T-helper 17 cell (primary cell): ENCODE measurements around the gene PACS1. TPM values are rescaled to one million over a fixed set of nuclear protein-coding genes. Genes with fewer than 3 reads are reported as not detected.

Experiments
- ATAC-seq: fragments of 150-1000 bp; cut with Tn5 transposase; 2 replicates; pipeline ENCODE4 v1.10.0; 2021; ENCODE audit warnings: mild to moderate bottlenecking, moderate library complexity
- DNase-seq, 3 donors: peaks; one replicate each; pipeline versions ENCODE4 v3.0.0 to v3.0.0-alpha.2; 2020 to 2021
- H3K9me3 ChIP-seq: one replicate; pipeline ENCODE4 v1.7.0; 2013; ENCODE audit warnings: low read length, mild to moderate bottlenecking; ENCODE audit not compliant: control insufficient read depth, poor library complexity, severe bottlenecking
- H3K27ac Mint-ChIP-seq: one replicate; pipeline ENCODE4 v1.8.0; 2022; ENCODE audit warnings: mild to moderate bottlenecking, moderate library complexity, mixed read lengths
- H3K27me3 Mint-ChIP-seq: one replicate; pipeline ENCODE4 v1.8.0; 2022; ENCODE audit warnings: mixed read lengths
- H3K36me3 Mint-ChIP-seq: one replicate; pipeline ENCODE4 v1.8.0; 2022; ENCODE audit warnings: low read depth, mixed read lengths
- H3K4me1 Mint-ChIP-seq: one replicate; pipeline ENCODE4 v1.8.0; 2022; ENCODE audit warnings: mild to moderate bottlenecking, mixed read lengths
- H3K4me3 Mint-ChIP-seq: one replicate; pipeline ENCODE4 v1.8.0; 2022; ENCODE audit warnings: mild to moderate bottlenecking, moderate library complexity, mixed read lengths
- total RNA-seq, 4 donors: library from RNA in 2 of 4; stranded (reverse) in 2 of 4; gene quantifications; one replicate each; pipeline ENCODE4 v1.2.3 and lab custom pipeline; 2022 to 2026

PACS1 gene
- total RNA-seq, 2 donors from 2014 or later, result 215 to 227 TPM

DNA sequence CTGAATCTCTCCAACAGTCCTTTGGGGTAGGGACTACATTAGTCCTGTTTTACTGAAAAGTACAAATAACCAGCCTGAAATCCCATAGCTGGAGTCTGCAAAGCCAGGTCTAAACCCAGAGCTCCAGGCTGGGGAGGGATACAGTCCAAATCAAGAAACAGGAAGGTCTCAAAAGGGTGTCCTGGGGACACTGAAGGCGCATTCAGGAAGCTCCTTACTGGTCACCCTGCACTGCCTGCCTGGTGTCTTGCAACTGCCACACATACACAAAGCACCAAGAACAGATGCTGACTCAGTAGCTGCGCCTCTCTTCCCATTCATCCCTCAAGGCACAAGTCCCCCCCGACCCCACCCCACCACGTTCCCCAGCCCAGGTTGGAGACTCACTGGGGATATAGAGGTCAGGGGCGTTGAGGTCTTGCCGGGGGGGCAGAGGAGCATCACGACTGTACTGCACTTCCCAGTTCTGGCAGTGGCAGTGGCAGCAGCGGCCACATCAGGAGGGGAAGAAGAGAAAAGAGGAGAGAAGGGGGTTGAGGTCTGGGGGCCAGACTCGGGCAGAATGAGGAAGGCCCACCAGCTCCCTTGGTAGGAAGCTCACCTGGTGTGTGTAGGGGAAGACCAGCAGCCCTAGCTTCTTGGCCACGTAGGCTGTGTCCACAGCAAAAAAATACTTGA, 217.3 kb downstream of the PACS1 start:
- H3K27ac Mint-ChIP-seq, result peak overlapping the region; percentile 89
- peak overlapping the region; percentile 90 for H3K4me3 Mint-ChIP-seq
- H3K4me1 Mint-ChIP-seq, result peaks cover 27% of the 10 kb centered on the region
- no peaks in the 10 kb centered on the region for H3K9me3 ChIP-seq
- no peaks in the 10 kb centered on the region for H3K36me3 Mint-ChIP-seq
- ATAC-seq, result no peak
- no peak for DNase-seq
- H3K27me3 Mint-ChIP-seq, result peaks cover under 1% of the 10 kb centered on the region

DNA sequence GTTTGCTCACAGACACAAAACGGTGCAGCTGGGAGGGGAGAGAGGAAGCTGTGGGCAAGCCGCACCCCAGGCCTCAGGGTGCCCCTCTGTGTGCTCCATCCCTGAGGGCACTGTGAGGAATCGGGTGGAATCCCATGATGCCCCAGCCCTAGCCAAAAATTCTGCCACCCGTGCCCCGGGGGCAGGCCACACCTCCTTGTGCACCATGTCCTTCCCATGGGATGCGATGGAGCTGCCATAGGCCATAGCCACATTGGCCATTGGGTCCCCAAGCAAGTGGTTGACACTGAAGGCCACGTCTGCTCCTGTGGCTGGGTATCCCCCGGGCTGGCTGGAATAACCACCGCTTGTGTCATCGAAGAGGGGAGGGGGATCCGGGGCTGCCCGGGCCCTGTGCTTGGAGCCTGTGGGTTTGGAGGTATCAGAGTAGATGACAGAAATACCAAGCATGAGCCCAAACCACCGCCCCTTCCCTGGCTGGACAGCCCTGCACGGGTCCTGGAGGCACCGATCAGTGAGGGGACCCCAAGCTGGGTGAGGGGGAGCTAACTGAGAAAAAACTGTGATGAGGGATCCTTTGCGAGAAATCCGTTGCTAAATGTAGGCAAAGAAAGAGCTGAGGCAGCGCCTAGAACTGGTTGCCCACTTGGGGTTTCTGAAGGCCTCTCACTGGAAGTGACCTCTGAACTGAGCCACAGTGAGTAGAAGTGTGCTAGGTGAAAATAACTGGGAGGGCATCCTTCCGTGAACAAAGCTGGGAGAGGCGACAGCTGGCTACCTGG, 218.0 kb downstream of the PACS1 start:
- no peak for ATAC-seq
- no peaks in the 10 kb centered on the region for H3K36me3 Mint-ChIP-seq
- H3K27ac Mint-ChIP-seq, result peak overlapping the region; percentile 89
- peaks cover 26% of the 10 kb centered on the region for H3K4me1 Mint-ChIP-seq
- no peak for DNase-seq
- H3K4me3 Mint-ChIP-seq, result peak overlapping the region; percentile 90
- no peaks in the 10 kb centered on the region for H3K9me3 ChIP-seq
- H3K27me3 Mint-ChIP-seq, result peaks cover 7% of the 10 kb centered on the region

DNA sequence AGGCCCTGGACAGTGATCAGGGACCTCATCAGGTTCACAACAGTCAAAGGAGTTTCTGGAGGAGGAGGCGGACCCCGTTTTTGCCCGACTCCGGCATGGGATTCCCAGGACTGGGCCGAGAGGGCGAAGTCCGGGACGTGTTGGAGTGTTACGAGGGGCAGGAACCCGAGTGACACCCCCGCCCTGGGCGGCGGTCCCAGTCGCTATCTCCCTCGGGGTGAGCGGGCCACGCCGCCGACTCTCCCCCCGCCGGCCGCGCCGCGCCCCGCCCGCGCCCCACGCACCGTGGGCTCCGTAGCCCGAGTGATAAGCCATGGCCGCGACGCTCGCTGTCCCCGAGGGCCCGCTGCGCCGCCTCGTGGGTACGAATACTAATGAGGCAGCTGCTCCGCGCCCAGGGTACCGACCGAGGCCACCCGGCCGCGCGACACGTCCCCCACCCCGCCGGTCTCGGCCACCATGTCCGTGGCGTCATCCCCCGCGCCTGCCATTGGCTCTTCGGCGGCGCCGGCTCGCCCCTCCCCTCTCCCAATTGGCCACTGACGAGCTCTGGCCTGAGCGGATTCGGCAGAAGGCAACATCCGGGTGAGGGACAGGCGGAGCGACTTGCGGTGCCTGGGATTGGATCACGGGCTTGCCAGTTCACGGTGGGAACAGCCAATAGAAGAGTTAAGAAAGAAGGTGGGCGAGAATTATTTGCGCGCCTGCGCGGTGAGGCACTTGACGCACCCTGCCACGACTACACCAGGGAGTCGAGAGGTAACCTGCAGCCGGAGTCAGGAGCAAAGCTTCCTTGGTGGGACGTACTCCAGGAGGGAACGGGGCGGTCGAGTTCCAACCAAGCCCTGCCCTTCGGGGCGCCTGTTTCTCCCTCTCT, 218.8 kb downstream of the PACS1 start, which contains the start of gene YIF1A:
TSS of gene YIF1A (minus strand) at position 473 of the 877 bp plus-strand sequence. CDS start at position 315, 158 bp downstream.
- peaks cover 29% of the 10 kb centered on the region for H3K4me1 Mint-ChIP-seq
- no peaks in the 10 kb centered on the region for H3K36me3 Mint-ChIP-seq
- peak within 1 kb of the TSS; percentile 90 for H3K4me3 Mint-ChIP-seq
- DNase-seq (peak; percentile 97 to 98 (median 97)), ATAC-seq (peak; percentile 91)
- H3K27me3 Mint-ChIP-seq, result peaks cover 14% of the 10 kb centered on the region
- no peaks in the 10 kb centered on the region for H3K9me3 ChIP-seq
- peak within 1 kb of the TSS; percentile 89 for H3K27ac Mint-ChIP-seq

DNA sequence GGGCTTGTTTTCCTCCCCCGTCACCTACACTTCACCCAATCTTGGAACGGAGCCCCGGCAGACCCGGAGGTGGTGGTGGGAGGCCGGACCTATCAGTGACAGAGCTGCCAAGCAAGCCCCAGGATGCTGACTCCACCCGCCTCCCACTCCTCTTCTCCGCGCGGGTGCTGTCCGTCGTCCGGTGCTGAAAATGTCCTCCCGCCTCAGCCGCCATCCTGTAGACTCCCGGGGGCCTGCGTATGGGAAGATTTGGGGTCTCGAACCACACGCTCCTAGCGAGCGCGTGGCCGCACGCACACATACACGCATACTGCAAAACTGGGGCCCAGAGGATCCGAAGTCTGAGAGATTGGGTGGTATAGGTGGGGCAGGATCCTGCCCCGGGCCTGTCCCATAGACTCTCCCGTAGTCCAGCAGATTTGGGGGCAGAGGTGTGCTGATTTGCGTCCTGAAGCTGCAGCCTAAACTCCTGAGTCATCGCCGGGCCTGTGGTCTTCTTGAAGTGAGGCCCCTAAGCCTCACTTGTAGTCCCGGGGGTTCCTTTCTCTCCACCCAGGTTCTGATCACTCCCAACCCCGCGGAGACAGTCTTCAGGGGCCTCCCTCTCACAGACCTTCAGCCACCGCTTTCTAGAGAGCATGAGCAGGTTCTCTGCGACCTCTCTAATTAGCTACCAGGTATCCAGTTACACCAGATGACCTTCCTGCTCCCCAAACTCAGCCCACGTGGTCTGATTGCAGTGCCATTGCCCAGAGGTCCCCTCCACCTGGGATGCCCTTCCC, 219.7 kb downstream of the PACS1 start:
- H3K4me1 Mint-ChIP-seq, result peaks cover 29% of the 10 kb centered on the region
- no peaks in the 10 kb centered on the region for H3K36me3 Mint-ChIP-seq
- H3K4me3 Mint-ChIP-seq, result peak overlapping the region; percentile 90
- peak in 2 of 3 donors; percentile 58 to 65 for DNase-seq
- peak; percentile 56 for ATAC-seq
- peak overlapping the region; percentile 89 for H3K27ac Mint-ChIP-seq
- no peaks in the 10 kb centered on the region for H3K9me3 ChIP-seq
- H3K27me3 Mint-ChIP-seq, result peaks cover 14% of the 10 kb centered on the region

DNA sequence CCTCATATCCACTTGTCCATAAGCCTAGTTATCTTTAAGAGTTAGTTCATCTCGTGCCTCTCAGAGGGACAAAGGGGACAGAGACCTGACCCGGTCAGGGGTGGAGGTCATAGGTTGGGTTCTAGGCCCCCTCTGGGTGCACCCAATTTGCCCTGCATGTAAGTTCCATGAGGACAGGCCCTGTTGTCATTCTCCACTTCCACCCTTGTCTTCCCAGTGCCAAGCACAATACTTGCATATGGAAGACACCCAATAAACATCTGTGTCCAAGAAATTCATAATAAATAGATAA, 220.2 kb downstream of the PACS1 start:
- peaks cover 14% of the 10 kb centered on the region for H3K27me3 Mint-ChIP-seq
- DNase-seq (no peak), ATAC-seq (no peak)
- no peaks in the 10 kb centered on the region for H3K36me3 Mint-ChIP-seq
- H3K27ac Mint-ChIP-seq, result no peak overlapping the region
- peaks cover 29% of the 10 kb centered on the region for H3K4me1 Mint-ChIP-seq
- H3K9me3 ChIP-seq, result no peaks in the 10 kb centered on the region
- peak overlapping the region; percentile 90 for H3K4me3 Mint-ChIP-seq

DNA sequence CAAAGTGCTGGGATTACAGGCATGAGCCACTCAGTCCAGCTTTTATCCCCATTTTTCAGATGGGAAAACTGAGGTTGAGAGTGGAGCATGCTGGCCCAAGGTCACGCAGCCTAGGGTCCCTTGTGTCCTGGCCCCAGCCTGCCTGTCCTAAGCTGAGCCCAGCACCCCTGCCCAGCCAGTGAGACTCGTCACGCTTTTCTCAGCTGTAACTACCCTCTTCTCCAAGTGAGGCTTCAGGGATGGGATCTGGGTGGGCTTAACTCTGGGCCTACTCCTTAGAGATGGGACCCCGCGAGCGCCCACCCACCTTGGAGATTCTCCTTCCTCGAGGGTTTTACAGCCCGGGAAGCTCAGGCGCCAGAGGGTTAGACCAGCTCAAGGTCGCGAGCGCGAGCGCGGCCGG, 221.2 kb downstream of the PACS1 start:
- no peaks in the 10 kb centered on the region for H3K36me3 Mint-ChIP-seq
- H3K27ac Mint-ChIP-seq, result no peak overlapping the region
- no peaks in the 10 kb centered on the region for H3K9me3 ChIP-seq
- H3K4me1 Mint-ChIP-seq, result peaks cover 28% of the 10 kb centered on the region
- H3K27me3 Mint-ChIP-seq, result peaks cover 14% of the 10 kb centered on the region
- DNase-seq (no peak), ATAC-seq (no peak)
- H3K4me3 Mint-ChIP-seq, result peak overlapping the region; percentile 28

DNA sequence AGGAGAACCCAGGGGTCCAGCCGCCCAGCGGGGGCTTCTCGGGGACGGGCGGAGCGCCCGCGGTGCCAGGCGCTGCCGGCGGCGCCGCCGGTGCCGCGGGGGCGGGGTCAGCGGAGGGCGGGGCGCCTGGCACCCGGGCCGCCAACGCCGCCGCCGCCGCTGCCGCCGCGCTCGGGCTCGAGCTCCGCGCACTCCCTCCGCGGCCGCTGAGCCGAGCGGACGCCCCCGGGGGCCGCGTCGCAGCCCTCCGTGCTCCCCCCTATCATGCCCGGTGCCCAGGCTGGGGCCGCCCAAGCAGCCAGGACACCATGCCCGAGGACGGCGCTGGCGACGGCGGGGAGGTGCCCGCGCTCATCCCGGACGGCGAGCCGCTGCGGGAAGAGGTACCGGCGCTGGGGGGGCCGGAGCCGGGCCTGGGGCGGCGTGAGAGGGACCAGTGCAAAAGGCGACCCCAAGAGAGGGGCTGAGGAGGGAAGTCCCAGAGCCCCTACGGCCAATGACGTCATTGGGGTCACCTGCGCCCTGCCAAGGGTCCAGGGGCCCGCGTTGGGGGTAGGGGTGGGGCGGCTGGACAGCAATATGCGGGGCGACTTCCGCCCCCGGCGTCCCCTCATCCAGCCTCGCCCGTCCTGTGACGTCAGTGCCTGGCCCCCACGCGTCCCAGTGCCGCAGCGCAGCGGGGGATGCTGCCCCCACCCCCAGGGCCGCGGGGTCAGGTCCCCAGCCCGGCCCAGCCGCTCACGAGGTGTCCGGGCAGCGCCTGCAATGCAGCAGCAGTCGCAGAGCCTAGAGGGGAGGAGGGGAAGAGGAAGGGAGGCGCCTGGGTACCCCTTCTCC, 221.9 kb downstream of the PACS1 start, which contains the start of gene TMEM151A:
TSS of gene TMEM151A (plus strand) at position 189 of the 837 bp plus-strand sequence. CDS start at position 309, 120 bp downstream.
- Mint-ChIP-seq H3K36me3 (no peaks in the 10 kb centered on the region), H3K4me1 (peaks cover 28% of the 10 kb centered on the region), H3K27ac (no peak within 1 kb of the TSS), H3K4me3 (peak within 1 kb of the TSS; percentile 90), H3K27me3 (peaks cover 14% of the 10 kb centered on the region)
- DNase-seq (peak in 2 of 3 donors; percentile 33 to 56), ATAC-seq (no peak)
- no peaks in the 10 kb centered on the region for H3K9me3 ChIP-seq

DNA sequence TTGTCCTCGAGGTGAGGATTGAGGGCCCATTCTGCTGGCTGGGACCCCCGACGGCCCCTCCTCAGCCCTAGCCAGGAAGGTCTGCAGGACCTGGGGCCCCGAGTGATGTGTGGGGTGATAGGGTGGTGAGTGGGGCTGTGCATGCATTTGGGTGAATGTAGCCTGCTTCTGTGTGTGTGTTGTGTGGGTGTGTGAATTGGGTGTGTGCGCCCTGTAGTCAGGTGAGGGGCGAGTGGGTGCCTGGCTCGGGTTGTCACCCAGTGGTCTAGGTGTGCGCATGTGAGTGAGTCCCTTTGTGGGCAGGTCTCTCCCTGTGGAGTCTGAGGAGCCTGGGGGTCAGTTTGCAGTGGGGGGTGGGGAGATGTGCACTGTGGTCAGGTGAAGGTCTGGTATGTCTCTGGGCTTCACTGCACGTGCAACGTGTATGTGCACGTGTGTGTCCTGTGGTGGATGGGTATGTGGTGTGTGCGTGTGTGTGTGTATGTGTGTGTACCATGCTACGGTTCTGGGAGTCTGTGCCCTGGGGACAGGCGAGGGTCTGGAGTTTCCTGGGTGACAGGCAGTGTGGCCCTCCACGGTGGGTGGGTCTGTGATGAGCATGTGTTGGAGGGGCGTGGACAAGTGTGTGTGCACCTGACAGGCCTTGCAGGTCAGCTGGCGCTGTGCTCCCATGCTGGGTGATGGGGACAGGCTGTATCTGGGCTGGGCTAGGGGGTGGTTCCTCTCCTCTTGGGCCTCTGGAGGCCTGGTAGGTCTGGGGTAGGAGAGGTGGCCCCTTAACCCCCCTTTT, 222.7 kb downstream of the PACS1 start:
- Mint-ChIP-seq H3K27me3 (peaks cover 14% of the 10 kb centered on the region), H3K4me1 (peaks cover 28% of the 10 kb centered on the region), H3K27ac (no peak overlapping the region), H3K4me3 (peak overlapping the region; percentile 72), H3K36me3 (no peaks in the 10 kb centered on the region)
- DNase-seq (no peak), ATAC-seq (no peak)
- H3K9me3 ChIP-seq, result no peaks in the 10 kb centered on the region

DNA sequence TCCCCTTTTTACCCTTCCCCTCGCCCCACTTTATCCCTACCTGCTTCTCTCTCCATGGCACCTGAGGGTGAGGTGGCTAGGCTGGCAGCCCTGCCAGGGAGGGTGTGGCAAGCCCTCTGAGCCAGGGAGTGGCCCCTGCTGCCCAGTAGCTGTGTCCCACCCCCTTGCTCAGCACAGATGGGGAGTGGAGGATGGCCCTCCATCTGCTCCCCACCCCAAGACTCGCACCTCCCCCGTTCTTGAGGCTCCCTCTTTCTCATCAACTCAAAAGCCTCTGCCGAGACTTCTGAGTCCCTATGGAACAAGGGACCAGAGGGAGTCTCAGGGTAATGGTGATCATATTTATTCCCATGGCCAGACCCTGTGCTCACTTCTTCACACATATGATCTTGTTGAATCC, 223.3 kb downstream of the PACS1 start:
- no peak for DNase-seq
- H3K36me3 Mint-ChIP-seq, result no peaks in the 10 kb centered on the region
- peaks cover 28% of the 10 kb centered on the region for H3K4me1 Mint-ChIP-seq
- no peak for ATAC-seq
- no peak overlapping the region for H3K27ac Mint-ChIP-seq
- peak overlapping the region; percentile 25 for H3K4me3 Mint-ChIP-seq
- H3K27me3 Mint-ChIP-seq, result peaks cover 14% of the 10 kb centered on the region
- no peaks in the 10 kb centered on the region for H3K9me3 ChIP-seq

DNA sequence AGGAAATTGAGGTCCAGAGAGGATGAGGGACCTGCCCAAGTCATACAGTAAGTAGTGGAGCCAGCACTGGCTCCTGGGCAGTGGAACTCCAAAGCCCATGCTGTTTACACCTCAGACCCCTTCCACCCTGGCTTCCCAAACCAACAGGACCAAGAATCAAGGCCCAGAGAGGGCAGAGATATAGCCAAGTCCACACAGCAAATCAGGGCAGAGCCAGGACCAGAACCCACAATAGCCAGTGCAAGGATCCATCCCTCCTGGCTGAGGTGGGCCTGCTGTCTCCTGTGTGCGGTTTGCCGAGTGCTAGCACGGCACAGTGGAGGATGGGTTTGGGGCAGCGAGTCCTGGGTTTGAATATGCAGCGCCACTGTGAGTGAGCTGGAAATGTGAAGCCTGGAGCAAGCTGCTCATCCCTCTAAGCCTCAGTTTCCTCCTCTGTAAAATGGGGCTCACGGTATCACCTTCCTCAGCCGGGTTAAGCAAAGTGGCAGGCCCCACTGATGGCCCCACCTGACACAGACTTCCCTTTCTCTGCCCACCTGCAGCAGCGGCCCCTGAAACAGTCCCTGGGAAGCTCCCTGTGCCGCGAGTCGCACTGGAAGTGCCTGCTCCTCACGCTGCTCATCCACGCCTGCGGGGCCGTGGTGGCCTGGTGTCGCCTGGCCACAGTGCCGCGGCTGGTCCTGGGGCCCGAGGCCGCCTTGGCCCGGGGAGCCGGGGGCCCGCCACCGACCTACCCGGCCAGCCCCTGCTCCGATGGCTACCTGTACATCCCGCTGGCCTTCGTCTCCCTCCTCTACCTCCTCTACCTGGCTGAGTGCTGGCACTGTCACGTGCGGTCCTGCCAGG, 223.9 kb downstream of the PACS1 start:
- Mint-ChIP-seq H3K27me3 (peaks cover 14% of the 10 kb centered on the region), H3K4me3 (peak overlapping the region; percentile 39), H3K4me1 (peaks cover 28% of the 10 kb centered on the region), H3K27ac (peak overlapping the region; percentile 34), H3K36me3 (no peaks in the 10 kb centered on the region)
- no peak for ATAC-seq
- no peaks in the 10 kb centered on the region for H3K9me3 ChIP-seq
- DNase-seq, result no peak
